ENCODE results near the gene GRIN2A. TPM values are rescaled to one million over a fixed set of nuclear protein-coding genes. Genes with fewer than 3 reads are reported as not detected.

GRIN2A gene
- polyA plus RNA-seq, 1 donor from 2014 or later: 0.11 TPM

DNA sequence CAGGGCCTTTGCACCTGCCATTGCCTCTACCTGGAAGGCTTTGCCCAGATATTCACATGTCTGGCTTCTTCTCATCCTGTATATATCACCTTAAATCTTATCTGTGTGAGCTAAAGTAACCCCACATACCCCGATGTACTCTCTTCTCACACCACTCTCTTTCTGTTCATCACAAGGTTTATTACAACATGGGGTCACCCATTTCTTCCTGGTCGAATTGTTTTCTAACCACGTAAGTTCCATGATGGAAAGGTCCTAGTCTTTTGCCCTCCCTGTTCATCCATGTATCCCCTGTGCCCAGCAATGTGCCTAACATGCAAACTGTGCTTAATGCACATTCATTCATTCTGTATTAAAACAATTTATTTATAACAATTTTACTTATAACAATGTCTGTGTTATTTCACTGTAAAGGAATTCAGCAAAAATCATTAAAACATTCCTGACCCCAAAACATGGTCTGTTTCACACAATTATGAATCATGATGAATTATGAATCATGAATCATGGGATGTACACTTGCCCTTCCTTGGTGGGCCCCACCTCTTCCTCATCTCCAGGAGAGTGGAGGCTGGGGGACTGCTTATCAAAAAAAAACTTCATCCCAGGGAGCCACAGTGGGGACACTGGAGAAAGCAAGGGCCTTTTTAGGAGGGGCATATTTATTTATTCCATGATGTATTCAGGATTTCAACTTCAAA, 336.4 kb downstream of the GRIN2A start:
- Histone ChIP-seq H3K4me2 (ENCODE audit: low read length) (no peak overlapping the region), H3K9me3 (ENCODE audit: low read length) (no peaks in the 10 kb centered on the region), H3K4me3 (ENCODE audit: low read length) (no peak overlapping the region), H3K9ac (ENCODE audit: low read length) (no peak overlapping the region), H3K27me3 (ENCODE audit: insufficient read depth, low read depth, low read length) (no peaks in the 10 kb centered on the region), H3K36me3 (ENCODE audit: insufficient read depth, low read length) (no peaks in the 10 kb centered on the region), H2AFZ (ENCODE audit: low read depth, low read length) (no peak overlapping the region), H3K27ac (ENCODE audit: low read length) (no peak overlapping the region), H4K20me1 (ENCODE audit: insufficient read depth) (no peaks in the 10 kb centered on the region), H3K79me2 (replicated peaks; ENCODE audit: insufficient read depth, low read length) (no peaks in the 10 kb centered on the region), H3K9me2 (ENCODE audit: insufficient read depth, low read length) (no peaks in the 10 kb centered on the region), H3F3A (ENCODE audit: insufficient read depth, low read length, poor library complexity, severe bottlenecking) (no peaks in the 10 kb centered on the region)
- TF ChIP-seq, protein P1, sequence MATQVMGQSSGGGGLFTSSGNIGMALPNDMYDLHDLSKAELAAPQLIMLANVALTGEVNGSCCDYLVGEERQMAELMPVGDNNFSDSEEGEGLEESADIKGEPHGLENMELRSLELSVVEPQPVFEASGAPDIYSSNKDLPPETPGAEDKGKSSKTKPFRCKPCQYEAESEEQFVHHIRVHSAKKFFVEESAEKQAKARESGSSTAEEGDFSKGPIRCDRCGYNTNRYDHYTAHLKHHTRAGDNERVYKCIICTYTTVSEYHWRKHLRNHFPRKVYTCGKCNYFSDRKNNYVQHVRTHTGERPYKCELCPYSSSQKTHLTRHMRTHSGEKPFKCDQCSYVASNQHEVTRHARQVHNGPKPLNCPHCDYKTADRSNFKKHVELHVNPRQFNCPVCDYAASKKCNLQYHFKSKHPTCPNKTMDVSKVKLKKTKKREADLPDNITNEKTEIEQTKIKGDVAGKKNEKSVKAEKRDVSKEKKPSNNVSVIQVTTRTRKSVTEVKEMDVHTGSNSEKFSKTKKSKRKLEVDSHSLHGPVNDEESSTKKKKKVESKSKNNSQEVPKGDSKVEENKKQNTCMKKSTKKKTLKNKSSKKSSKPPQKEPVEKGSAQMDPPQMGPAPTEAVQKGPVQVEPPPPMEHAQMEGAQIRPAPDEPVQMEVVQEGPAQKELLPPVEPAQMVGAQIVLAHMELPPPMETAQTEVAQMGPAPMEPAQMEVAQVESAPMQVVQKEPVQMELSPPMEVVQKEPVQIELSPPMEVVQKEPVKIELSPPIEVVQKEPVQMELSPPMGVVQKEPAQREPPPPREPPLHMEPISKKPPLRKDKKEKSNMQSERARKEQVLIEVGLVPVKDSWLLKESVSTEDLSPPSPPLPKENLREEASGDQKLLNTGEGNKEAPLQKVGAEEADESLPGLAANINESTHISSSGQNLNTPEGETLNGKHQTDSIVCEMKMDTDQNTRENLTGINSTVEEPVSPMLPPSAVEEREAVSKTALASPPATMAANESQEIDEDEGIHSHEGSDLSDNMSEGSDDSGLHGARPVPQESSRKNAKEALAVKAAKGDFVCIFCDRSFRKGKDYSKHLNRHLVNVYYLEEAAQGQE (IDR thresholded peaks at IDR 0.05; ENCODE audit: borderline replicate concordance): no peak
- TF ChIP-seq POLR2AphosphoS5 (IDR thresholded peaks at IDR 0.05): no peak
- TF ChIP-seq SMC3 (conservative IDR thresholded peaks at IDR 0.05; ENCODE audit: poor library complexity): no peak

DNA sequence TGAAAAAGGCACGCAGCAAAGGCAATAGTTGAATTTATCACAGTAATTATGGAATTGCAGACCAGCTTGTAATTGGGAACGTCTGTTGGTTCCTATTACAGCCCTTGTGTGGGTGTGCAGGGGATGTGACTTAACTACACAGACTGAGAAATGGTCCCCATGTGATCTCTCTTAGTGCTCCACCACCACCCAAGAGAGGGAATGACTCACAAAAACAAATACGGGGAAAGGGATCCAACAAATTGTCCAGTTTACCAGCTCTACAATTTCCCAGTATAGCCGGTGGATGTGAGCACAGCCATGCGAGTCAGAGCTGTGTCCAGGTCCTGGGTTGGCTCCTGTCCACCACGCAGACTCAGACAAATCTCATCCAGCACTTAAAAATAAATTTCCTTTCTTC, 337.9 kb downstream of the GRIN2A start:
- H2AFZ ChIP-seq (ENCODE audit: low read depth, low read length): no peak overlapping the region
- no peaks in the 10 kb centered on the region for H3K36me3 ChIP-seq (ENCODE audit: insufficient read depth, low read length)
- no peaks in the 10 kb centered on the region for H4K20me1 ChIP-seq (ENCODE audit: insufficient read depth)
- TF ChIP-seq, protein P2, sequence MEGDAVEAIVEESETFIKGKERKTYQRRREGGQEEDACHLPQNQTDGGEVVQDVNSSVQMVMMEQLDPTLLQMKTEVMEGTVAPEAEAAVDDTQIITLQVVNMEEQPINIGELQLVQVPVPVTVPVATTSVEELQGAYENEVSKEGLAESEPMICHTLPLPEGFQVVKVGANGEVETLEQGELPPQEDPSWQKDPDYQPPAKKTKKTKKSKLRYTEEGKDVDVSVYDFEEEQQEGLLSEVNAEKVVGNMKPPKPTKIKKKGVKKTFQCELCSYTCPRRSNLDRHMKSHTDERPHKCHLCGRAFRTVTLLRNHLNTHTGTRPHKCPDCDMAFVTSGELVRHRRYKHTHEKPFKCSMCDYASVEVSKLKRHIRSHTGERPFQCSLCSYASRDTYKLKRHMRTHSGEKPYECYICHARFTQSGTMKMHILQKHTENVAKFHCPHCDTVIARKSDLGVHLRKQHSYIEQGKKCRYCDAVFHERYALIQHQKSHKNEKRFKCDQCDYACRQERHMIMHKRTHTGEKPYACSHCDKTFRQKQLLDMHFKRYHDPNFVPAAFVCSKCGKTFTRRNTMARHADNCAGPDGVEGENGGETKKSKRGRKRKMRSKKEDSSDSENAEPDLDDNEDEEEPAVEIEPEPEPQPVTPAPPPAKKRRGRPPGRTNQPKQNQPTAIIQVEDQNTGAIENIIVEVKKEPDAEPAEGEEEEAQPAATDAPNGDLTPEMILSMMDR (IDR thresholded peaks at IDR 0.05; ENCODE audit: poor library complexity, severe bottlenecking): no peak
- no peak for TF ChIP-seq SMC3 (conservative IDR thresholded peaks at IDR 0.05; ENCODE audit: poor library complexity)
- no peak for TF ChIP-seq MXI1 (conservative IDR thresholded peaks at IDR 0.05; ENCODE audit: poor library complexity, severe bottlenecking)
- TF ChIP-seq, protein P1 (IDR thresholded peaks at IDR 0.05; ENCODE audit: borderline replicate concordance): no peak
- no peak for TF ChIP-seq TAF1 (IDR thresholded peaks at IDR 0.05; ENCODE audit: low read depth)
- TF ChIP-seq EP300 (conservative IDR thresholded peaks at IDR 0.05; ENCODE audit: poor library complexity, severe bottlenecking): no peak
- no peak for TF ChIP-seq EZH2 (IDR thresholded peaks at IDR 0.05; ENCODE audit: borderline replicate concordance, insufficient read depth, low read length, poor library complexity, severe bottlenecking)
- no peak for TF ChIP-seq POLR2AphosphoS5 (IDR thresholded peaks at IDR 0.05)
- TF ChIP-seq RAD21 (conservative IDR thresholded peaks at IDR 0.05): no peak
- no peaks in the 10 kb centered on the region for H3K27me3 ChIP-seq (ENCODE audit: insufficient read depth, low read depth, low read length)
- H3K9ac ChIP-seq (ENCODE audit: low read length): no peak overlapping the region
- no peak overlapping the region for H3K27ac ChIP-seq (ENCODE audit: low read length)
- H3K9me2 ChIP-seq (ENCODE audit: insufficient read depth, low read length): no peaks in the 10 kb centered on the region
- H3F3A ChIP-seq (ENCODE audit: insufficient read depth, low read length, poor library complexity, severe bottlenecking): no peaks in the 10 kb centered on the region
- H3K4me2 ChIP-seq (ENCODE audit: low read length): no peak overlapping the region
- no peak overlapping the region for H3K4me3 ChIP-seq (ENCODE audit: low read length)
- no peaks in the 10 kb centered on the region for H3K9me3 ChIP-seq (ENCODE audit: low read length)
- no peaks in the 10 kb centered on the region for H3K79me2 ChIP-seq (replicated peaks; ENCODE audit: insufficient read depth, low read length)
